Measurements from ENCODE around the gene OSGIN1.

OSGIN1 gene

DNA sequence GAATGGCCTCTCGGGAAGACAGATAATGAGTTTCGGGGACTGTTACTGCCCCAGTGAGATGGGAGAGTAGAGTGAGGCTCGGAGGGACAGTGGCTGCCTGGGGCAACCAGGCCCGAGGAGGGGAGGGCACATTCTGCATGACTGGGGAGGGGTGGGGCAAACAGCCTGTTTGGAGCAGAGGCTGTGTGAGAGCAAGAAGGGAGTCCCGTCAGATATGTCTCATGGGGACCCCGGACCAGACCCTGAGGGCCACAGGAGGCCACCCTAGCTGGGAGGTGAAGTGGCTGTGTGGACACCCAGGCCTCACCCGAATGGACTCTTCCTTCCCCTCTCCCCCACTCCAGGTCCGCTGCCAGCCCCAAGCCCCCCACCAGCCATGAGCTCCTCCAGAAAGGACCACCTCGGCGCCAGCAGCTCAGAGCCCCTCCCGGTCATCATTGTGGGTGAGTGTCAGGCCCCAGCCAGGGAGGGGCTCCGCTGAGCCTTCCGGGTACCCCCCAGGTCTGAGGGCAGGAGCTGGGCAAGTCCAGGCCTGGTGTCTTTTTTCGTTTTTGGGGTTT, 4.3 kb downstream of the OSGIN1 start:
- no peak for DNase-seq (ENCODE audit: low spot score)

DNA sequence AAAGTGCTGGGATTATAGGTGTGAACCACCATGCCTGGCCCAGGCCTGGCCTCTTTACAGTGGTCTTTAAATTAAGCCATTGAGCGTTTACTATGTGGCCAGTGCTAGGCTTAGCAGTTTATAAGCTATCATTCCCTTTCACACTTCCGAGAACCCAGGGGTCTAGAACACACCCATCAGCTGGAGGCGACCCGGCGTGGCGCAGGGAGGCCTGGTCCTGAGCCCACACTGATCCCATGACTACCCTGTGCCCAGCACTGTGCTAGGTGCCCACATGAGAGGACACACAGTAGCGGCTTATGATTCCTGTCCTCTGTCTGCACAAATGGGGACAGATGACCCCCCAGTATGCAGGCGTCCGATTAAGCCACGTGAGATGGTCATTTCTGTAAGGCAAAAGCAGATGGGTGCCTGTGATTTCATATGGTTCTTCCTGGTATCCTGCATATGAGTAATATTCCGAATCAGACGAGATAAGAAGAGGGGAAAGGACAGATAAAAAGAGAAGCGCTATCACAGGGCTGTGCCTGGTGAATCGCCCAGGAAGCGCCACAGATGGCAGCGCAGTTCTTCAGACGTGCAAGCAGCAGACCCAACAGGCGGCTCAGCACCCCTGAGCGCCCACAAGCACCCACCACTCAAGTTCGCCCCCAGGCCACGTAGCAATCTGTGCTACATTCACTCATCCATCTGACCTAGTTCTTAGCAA, 5.3 kb downstream of the OSGIN1 start:
- DNase-seq (ENCODE audit: low spot score), result no peak

DNA sequence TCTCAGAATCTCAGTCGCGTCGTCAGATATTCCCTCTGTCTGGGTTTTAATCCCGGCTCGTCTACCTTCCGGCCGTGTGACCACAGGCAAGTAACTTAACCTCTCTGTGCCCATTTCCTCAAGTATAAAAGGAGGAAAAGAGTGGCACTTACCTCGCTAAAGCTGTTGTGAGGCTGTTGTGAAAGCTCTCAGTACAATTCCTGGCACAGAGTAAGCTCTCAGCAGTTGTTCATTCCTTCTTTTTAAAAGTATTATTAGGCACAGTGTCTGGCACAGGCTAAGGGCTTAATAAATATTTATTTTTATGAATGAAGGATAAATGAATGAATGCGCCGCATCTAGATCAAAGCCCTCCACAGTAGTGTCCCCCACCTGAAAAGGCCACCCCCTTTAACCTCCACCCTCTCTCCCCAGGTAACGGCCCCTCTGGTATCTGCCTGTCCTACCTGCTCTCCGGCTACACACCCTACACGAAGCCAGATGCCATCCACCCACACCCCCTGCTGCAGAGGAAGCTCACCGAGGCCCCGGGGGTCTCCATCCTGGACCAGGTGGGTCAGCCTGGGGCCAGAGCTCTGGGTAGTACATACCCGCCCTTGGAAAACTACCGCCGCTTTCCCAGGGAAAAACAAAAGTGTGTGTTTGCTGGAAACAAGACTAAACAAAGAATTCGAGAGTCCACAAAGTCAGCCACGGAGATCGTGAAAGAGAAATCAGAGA, 6.0 kb downstream of the OSGIN1 start:
- DNase-seq (ENCODE audit: low spot score), result no peak

DNA sequence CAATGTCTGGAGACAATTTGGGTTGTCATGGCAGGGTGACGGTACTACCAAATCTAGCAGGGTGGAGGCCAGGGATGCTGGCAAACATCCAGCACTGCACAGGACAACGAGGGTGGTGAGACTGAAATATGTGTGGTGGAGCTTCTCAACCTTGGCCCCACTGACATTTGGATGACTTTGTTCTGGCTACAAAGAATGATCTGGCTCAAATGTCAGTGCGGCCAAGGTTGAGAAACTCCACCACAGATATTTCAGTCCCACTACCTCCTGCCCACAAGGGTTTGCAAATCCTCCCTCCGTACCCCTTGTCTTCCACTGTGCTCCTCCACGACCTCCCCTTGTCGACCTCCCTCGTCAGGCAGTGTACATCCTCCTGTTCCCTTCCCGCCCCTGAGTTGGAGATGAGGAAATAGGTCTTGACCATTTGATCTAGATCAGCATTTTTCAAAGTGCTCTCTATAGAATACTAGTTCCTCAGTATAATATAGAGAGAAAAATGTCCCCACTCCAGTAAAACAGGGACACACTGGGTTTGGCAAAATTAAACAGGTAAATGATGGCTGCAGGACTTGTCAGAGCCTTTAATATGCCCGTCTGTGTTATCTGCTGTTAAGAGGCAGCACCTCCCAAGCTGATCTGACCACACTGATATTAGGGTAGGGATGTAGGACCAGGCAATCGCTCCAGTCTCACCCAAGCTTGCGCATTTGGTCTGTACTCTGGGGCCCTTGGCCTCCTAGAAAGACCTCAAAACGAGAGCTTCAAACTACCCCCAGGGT, 6.8 kb downstream of the OSGIN1 start:
- no peak for DNase-seq (ENCODE audit: low spot score)

DNA sequence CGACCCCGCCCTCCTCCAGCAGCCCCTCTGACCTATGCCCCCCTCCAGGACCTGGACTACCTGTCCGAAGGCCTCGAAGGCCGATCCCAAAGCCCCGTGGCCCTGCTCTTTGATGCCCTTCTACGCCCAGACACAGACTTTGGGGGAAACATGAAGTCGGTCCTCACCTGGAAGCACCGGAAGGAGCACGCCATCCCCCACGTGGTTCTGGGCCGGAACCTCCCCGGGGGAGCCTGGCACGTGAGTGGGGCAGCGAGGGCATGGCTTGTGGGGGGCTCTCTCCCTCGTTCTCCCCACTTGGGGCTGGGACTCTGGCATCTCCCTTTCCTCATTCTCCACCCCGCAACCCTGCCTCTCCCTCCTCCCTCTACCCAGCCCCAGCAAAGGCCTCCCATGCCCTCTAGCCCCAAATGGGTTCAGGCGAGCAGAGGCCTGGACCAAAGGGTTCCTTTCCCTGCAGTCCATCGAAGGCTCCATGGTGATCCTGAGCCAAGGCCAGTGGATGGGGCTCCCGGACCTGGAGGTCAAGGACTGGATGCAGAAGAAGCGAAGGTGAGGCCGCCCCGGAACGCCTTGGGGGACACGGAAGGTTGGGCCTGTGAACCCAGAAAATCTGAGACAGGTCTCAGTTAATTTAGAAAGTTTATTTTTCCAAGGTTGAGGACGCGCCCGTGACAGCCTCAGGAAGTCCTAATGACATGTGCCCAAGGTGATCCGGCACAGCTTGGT, 7.6 kb downstream of the OSGIN1 start:
- DNase-seq (ENCODE audit: low spot score), result no peak

DNA sequence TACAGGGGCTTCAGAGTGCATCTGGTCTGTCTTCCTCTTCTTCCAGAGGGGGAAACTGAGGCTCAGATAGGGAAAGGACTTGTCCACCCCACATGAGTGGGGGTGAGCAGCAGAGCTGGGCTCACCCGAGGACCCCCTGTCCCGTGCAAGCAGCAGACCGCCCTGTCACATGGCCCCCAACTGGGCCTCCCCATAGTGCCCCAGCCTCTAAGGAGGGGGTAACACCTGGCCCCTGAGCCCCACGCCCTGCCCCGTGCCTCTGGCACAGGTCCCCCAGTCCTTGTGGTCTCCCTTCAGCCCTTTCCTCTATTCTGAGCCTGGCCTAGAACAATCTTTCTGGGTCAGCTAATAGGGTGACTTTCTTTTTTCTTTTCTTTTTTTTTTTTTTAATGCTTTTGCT, 8.6 kb downstream of the OSGIN1 start:
- no peak for DNase-seq (ENCODE audit: low spot score)

DNA sequence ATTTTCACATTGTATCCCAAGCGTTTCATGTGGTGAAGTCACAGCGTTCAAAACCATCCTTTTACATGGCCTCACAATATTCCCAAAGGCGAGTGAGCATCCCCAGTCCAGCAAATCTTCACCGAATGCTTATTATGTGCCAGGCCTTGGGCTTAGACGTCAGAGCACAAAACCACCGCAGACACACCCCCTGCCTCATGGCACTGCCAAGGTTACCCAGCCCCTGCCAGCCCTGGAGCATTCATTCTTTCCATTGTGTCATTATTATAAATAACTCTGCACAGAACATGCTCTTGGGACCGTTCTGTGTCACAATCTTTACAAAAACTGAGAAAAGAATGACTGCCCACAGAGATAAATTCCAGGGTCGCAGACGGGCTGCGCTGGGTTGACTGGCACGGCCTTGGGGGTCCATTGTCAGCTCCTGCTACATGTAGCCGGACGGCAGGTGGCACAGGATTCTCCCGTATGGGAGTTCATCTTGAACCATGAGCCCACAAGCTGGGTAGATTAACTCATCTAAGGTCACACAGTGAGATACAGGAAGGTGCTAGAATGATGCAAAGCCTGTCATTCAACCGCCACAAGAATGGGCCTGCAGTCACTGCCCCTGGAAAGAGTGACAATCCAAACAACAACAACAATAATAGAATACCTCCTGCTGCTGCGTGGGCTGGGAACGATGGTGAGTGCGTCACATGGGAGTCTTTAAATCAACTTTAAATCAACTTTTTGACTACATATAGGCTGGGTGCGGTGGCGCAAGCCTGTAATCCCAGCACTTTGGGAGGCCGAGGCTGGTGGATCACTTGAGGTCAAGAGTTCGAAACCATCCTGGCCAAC, 10.5 kb downstream of the OSGIN1 start:
- no peak for DNase-seq (ENCODE audit: low spot score)

DNA sequence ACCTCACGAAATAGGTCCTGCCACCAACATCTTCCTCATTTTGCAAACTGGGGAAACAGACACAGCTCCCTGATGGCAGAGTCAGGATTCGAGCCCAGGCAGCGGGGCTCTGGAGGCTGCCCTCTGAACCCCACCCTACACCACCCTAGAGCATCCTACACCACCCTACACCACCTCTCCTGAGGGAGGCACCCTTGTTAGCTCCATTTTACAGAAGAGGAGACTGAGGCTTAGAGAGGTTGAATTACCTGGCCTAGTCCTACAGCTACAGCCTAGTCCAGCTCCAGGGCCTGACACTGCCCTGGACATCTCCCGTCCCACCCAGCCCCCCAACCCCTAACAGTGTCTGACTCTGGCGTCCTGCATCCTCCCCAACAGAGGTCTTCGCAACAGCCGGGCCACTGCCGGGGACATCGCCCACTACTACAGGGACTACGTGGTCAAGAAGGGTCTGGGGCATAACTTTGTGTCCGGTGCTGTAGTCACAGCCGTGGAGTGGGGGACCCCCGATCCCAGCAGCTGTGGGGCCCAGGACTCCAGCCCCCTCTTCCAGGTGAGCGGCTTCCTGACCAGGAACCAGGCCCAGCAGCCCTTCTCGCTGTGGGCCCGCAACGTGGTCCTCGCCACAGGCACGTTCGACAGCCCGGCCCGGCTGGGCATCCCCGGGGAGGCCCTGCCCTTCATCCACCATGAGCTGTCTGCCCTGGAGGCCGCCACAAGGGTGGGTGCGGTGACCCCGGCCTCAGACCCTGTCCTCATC, 11.8 kb downstream of the OSGIN1 start:
- no peak for DNase-seq (ENCODE audit: low spot score)

DNA sequence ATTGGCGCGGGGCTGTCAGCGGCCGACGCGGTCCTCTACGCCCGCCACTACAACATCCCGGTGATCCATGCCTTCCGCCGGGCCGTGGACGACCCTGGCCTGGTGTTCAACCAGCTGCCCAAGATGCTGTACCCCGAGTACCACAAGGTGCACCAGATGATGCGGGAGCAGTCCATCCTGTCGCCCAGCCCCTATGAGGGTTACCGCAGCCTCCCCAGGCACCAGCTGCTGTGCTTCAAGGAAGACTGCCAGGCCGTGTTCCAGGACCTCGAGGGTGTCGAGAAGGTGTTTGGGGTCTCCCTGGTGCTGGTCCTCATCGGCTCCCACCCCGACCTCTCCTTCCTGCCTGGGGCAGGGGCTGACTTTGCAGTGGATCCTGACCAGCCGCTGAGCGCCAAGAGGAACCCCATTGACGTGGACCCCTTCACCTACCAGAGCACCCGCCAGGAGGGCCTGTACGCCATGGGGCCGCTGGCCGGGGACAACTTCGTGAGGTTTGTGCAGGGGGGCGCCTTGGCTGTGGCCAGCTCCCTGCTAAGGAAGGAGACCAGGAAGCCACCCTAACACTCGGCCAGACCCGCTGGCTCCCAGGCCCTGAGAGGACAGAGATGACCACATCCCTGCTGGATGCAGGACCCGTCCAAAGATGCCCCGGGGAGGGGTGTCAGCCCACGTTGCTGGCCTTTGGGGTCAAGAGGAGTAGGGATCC, 12.6 kb downstream of the OSGIN1 start:
- no peak for DNase-seq (ENCODE audit: low spot score)

DNA sequence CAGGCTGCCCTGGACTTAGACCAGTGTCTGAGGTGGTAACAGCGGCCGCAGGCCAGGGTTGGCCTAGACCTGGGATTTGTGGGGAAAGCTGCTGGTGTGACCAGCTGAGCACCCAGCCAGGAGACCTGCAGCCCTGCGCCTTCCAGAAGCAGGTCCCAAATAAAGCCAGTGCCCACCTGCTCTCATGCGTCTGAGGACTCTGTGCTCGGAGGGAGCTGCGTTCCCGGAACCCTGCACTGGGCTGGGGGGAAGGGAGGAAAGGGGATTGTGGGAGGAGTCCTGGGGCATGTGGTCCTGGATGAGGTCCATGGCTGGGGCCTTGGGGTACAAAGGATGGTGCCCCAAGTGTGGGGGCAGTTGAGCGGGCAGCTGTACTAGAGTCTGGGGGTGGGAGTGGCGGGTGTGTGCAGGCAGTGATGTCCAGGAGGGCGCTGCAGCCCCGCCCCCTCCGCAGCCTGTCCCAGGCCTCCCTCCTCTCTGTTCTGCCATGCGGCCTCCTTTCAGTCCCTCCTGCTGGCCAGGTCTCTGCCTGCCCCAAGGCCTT, 13.2 kb downstream of the OSGIN1 start:
- DNase-seq (ENCODE audit: low spot score), result no peak

DNA sequence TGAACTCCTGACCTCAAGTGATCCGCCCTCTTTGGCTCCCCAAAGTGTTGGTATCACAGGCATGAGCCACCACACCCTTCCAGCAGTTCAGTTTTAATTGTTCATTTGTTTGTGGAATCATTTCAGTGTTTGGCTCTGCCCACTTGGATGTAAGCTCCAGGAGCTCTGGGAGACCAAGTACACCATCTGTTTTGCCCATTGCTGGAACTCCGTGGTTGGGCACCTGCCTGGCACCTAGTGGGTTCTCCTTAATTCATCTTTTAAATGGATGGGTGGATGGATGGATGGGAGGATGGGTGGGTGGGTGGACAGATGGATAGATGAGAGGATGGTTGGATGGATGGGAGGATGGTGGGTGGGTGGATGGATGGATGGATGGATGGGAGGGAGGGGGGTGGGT, 14.1 kb downstream of the OSGIN1 start:
- DNase-seq (ENCODE audit: low spot score), result no peak

DNA sequence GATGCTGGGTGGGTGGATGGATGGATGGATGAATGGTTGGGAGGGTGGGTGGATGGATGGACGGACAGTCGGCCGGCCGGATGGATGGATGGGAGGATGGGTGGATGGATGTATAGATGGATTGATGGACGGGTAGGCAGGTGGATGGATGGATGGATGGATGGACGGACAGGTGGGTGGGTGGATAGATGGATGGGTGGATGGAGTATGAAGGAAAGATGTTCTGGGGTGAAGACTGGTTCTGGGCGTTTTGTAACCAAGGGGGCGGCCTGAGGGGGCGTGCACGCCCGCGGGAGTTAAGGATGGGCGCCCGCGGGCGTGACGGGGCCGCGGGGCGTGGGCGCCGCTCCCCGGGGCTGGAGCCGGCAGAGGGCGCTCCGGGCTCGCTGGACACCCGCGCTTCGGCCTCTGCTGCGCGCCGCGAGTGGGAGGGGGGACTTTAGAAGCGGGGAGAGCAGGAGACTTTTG, 14.8 kb downstream of the OSGIN1 start, which contains the start of gene NECAB2:
TSS of gene NECAB2 (plus strand) at position 407 of the 468 bp plus-strand sequence. CDS start 405 bp downstream, outside the sequence.
- peak; percentile 7 for DNase-seq (ENCODE audit: low spot score)

DNA sequence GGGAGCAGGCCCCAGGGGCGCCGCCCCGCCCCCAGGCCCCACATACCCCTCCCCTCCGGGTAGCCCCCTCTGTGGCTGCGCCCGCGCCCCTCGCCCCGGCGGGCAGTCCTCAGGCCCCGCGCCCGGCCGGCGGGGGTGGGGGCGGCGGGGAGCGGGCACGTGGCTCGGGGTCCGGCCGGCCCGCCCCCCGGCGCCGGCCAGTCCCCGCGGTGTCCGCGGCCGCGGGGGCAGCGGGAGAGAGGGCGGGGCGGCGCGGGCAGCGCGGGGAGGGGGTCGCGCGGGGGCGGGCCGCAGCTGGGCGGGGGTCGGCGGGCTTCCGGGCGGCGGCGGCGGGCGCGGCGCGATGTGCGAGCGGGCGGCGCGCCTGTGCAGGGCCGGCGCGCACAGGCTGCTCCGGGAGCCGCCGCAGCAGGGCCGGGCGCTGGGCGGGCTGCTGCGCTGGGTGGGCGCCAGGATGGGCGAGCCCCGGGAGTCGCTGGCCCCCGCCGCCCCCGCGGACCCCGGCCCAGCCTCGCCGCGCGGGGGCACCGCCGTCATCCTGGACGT, 15.3 kb downstream of the OSGIN1 start:
- no peak for DNase-seq (ENCODE audit: low spot score)

DNA sequence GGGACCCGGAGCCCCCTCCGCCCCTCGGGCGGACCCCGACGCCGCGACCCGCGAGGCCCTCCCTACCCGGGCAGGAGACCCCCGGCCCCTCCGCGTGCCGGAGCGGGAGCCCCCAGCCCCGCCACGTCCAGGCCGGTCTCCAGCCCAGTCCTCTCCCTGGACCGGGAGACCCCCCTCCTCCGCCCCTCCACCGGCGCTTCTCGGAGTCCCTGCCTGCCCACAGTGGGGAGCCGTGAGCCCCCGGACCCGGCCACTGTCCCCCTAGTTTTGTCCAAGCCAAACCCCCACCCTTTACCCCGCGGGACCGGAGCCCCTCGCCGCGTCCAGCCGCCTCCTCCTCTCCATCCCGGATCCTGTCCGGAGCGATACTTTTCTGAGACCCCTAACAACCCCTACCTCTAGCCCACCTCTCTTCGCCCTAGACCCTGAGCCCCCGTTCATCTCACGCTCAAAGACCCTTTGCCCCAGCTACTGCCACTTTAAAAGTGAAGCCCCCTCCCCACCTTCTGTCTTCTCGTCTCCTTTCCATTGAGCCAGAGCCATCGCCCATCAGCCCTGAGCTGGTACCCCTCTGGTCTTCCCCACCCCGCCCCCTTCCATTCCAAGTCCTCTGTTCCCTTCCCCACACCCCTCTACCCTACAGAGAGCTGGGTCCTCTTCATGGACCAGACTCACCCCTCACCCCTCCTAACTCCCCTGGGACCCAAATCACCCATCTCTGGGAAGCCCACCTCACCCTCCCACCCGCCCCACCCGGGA, 16.0 kb downstream of the OSGIN1 start:
- DNase-seq (ENCODE audit: low spot score), result no peak

DNA sequence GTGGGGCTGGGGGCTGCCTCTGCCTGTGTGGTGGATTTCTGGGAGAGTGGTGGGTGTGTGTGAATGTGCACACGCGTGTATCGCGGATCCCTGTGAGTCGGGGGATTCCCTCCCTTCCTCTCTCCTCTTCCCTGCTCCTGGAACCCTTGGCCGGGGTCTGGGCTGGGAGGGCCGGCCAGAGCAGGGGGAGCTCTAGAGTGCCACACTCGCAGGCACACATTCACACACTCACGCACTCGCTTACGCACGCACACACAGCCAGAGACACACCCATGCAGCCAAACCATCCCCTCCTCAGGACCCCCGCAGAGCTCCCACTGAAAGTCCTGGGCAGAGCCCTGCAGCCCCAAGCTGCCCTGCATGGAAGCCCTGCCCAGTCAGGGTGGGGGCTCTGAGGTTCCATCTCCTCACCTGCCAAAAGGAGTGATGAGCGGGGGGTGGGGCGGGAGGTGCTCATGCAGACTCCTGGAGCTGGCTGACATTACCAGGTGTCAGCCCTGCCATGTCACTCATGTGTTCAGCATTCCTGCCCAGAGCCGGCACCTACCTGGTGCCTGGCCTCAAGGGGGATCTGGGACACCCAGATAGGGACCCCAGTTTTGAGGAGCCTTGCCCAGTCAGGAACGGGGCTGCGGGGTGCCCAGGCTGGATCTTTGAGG, 16.9 kb downstream of the OSGIN1 start:
- DNase-seq (ENCODE audit: low spot score), result no peak

DNA sequence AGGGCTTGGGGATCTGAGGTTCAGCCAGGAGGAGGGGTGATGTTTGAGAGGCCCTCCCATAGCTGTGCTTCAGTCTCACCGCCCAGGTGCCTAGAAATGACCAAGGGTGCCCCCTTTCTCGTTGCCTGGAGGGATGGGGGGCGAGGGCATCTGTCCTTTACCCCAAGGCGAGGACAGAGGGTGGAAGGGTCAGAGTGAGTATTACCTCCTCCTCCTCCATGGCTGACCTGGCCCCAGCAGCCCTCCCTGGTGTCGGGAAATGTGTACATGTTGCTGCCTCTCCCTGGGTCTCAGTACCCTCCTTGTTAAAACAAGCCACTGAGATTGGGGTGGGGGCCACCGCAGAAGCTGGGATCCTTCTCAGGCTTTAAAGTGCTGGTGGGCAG, 17.4 kb downstream of the OSGIN1 start:
- no peak for DNase-seq (ENCODE audit: low spot score)

Measured in hematopoietic multipotent progenitor cell treated with erythropoietin and hydrocortisone succinate and interleukin-3 and kit ligand, for 15 days (in vitro differentiated cells).